NCI-H446 (cell line): Measurements from ENCODE around the gene MPHOSPH6.
"Not testable (repeated sequence)": the region's sequence is repeated elsewhere in the genome, so short reads cannot be mapped to it uniquely, and the experiment has no call there.

ENCODE experiments used
- DNase-seq, 2 experiments: peaks; one replicate each; lab custom pipeline; 2025; lab: John Stamatoyannopoulos, UW

The MPHOSPH6 gene

GRCh38 chr16:82175627-82176026 lies 5.6 kb upstream of the MPHOSPH6 start:
- DNase-seq, result no peak

DNA sequence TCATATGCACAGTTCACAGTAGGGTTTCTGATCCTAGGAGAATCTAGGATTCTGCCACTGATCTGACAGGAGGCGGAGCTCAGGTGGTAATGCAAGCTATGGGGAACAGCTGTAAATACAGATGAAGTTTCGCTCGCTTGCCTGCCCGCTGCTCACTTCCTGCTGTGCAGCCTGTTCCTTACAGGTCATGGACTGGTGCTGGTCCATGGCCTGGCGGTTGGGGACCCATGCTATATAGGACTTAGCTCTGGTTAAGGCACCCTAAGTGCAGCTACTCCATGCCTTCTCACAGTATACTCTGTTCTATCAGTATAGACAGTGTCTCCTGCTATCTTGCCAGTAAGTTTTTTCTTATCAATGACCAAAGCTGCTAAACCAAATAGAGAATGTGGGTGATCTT lies 2.4 kb downstream of the MPHOSPH6 start:
- no peak for DNase-seq

DNA sequence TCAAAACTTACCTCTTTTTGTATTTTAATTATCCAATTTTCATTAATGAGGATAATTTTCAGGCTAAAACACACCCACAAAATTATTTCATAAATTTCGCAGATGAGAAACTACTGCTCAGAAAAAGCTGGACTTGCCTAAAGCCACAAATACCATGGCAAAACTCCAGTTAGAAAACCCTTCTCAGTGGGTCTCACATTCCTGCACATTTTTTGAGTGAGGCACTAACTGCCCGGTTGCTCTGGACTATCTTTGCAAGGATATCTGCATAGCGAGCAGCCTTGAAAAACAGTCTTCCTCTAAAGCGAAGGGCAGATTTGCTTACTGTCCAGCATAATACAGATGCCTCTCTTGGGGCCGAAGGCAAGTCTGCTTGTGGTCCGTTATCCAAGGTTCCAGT lies 9.8 kb downstream of the MPHOSPH6 start:
- no peak for DNase-seq

DNA sequence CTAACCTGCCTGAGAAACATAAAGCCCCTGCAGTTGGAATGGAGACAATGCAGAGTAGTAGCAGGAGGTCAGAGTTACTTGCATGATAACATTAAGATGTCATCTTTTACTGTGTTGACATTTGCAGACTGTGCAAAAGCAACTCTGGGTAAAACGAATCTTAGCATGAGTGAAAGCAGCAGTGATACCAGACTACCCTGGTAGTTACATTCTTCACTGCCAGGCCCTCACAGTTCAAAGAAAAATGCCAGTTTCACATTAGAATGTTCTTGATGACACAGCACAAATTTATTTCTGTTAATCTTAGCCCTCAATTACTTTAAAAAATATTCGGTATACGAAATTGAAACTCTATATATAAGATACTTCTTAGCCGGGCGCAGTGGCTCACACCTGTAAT lies 12.2 kb downstream of the MPHOSPH6 start:
- DNase-seq, result no peak

GRCh38 chr16:82157534-82157812 lies 12.6 kb downstream of the MPHOSPH6 start:
- no peak for DNase-seq

- DNase-seq, result no peak
Measured at GRCh38 chr16:82156761-82157533, 13.1 kb downstream of the MPHOSPH6 start.

- DNase-seq, result no peak
Measured at GRCh38 chr16:82152641-82153112, 17.3 kb downstream of the MPHOSPH6 start.

GRCh38 chr16:82152196-82152595 lies 17.8 kb downstream of the MPHOSPH6 start:
- DNase-seq, result no peak

DNA sequence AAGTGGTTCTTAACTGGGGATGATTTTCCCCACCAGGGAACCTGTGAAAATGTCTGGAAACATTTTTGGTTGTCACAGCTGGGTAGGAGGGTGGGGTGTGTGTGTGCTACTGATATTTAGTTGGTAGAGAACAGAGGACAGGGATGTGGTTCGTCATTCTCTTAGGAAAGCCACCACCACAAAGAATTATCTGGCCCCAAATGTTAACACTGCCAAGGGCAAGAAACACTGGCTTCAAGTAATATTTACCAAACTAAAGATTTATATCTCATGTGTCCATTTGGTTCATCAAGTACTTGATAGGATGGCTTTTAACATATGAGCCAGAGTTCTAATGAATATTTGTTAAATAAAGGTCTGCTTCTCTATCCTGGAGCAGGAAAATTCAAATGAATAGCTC lies 19.5 kb downstream of the MPHOSPH6 start:
- no peak for DNase-seq

DNA sequence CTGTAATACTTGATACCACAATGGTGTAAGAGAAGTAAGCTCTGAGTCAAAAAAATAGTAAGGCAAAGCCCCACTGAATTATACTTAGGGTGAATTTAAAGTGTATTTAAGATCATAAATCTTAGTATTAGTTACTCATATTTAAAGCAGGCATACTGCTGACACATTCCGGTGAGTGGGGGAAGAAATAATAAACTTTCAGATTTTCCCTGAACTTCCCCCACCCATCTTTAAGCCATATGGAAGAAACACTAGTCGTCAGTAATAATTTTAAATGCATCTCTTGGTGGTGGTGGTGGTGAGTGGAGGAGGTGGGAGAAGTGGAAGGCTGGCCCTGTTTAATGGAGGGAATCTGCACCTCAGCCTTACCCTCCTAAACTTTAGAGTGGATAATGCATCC lies 20.5 kb downstream of the MPHOSPH6 start:
- DNase-seq, result no peak

- DNase-seq, result no peak
Measured at GRCh38 chr16:82147546-82147945, 22.5 kb downstream of the MPHOSPH6 start.

DNA sequence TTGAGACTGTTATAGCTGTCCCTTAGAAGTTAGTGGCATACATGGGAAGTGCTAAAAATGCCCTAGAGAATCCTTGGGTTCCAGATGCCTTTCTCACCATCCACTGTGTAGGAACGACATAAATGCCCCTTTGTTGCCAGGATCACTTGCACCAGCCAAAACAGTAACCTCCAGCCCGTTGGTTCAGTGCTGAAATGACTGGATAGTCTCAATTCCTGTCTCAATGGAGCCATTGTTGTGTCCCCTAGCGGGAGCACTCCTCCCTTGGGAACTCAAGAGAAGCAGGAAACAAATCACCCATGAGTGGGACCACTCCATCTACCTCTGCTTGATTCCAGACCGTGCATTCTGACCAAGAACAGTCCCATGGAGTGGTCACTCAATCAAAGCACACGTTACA lies 23.1 kb downstream of the MPHOSPH6 start:
- no peak for DNase-seq

- no peak for DNase-seq
Measured at GRCh38 chr16:82146556-82146955, 23.5 kb downstream of the MPHOSPH6 start.

GRCh38 chr16:82139286-82139571 lies 30.8 kb downstream of the MPHOSPH6 start:
- DNase-seq, result not testable (repeated sequence)

DNA sequence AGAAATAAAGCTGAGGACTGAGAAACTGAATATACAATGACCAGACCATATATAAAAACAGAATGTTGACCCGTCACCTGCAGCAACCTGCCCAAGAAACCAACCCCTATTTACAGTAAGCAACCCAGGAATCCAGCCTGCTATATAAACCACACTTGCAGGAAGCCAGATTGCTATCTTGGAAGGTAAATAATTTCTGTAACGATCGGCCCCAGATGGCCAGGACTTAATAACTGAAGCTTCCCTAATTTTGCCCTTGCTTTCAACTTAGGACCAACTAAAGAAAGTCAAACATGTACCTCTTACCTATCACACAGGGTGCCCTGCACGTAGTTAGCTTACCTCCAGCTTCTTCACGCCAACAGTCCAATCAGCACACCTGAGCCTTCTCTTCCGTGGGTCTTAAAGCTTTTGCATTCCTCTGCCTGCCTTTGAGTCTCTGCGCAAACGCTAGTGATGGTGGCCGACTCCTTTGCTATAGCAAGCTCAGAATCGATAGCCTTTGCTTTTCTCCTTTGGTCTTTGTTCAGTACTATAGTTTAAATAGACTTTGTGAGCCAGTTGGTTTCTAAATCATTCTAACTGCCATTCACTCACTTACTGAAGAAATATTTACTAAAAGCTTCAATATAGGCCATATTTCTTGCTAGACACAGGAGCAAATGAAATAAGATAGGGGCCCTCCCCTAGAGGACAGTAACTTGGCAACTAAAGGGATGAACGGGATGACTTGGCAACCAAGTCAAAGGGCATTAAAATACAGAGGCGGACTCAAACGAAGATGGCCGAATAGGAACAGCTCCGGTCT lies 31.3 kb downstream of the MPHOSPH6 start:
- no peak for DNase-seq

DNA sequence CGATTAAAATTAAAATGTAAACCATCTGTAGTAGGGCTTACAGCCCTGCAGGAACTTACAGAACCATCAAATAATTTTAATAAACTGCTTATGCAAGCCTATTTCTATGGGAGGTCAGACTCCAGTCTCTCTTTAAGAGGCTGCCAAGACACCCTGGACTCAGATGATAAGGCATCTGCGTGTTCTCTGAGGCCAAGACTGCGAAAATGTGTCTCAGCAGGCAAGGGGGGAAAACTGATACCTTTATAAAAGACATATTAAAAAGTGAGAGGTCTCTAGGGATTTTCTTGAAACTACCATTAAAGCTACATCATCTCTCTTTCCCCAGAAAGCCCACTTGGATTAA lies 32.2 kb downstream of the MPHOSPH6 start:
- DNase-seq, result no peak

- DNase-seq, result no peak
Measured at GRCh38 chr16:82136956-82137821, 32.8 kb downstream of the MPHOSPH6 start.

DNA sequence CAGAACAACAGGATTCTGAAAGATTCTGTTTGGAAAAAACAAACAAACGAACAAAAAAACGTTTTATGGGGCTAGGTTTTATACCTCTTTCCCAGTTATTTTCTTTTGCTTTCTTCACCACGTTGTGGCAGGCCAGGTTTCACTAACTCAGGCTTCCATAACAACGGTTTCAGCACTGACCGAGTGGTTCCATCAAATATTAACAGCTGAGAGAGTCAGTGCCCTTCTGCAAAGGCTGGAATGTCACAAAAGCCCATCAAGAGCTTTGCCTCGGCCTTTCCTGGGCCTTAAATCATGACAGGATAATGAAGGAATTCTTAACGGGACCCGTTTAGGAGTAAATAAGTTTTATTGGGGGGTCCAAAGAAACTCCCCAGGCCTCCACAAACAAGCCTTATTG lies 34.2 kb downstream of the MPHOSPH6 start:
- DNase-seq, result no peak

- no peak for DNase-seq
Measured at GRCh38 chr16:82134846-82135245, 35.2 kb downstream of the MPHOSPH6 start.

DNA sequence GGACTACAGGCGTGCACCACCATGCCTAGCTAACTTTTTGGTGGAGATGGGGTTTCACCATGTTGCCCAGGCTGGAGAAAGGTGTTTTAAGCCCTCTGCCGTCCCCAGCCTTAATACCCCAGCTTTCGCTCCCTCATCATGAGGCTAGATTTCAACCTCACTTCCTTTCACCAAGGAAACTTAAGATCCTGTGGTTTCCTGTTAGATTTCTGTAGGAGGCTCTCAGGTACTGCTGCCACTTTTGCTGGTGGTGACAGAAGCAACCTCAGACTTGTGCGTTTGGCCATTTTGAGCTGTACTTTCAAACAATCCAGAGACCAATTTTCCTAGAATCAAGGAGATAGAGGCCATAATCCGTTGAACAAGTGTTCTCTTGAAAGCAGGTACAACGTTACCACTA lies 36.2 kb downstream of the MPHOSPH6 start:
- no peak for DNase-seq

GRCh38 chr16:82129881-82130280 lies 40.1 kb downstream of the MPHOSPH6 start:
- DNase-seq, result no peak

DNA sequence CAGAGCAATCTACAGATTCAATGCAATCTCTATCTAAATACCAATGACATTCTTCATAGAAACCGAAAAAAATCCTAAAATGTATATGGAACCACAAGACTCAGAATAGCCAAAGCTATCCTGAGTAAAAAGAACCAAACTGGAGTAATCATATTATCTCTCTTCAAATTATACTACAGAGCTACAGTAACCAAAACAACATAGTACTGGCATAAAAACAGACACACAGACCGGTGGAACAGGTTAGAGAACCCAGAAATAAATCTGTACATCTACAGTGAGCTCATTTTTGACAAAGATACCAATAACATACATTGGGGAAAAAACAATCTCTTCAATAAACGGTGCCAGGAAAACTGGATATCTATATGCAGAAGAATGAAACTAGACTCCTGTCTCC lies 45.4 kb downstream of the MPHOSPH6 start:
- DNase-seq, result no peak

- DNase-seq, result no peak
Measured at GRCh38 chr16:82119405-82119804, 50.6 kb downstream of the MPHOSPH6 start.
